ENCODE measurements around the gene TYW1.
"Not testable (repeated sequence)": the region's sequence is repeated elsewhere in the genome, so short reads cannot be mapped to it uniquely, and the experiment has no call there.

- not testable (repeated sequence) for TF ChIP-seq POLR2A (IDR thresholded peaks at IDR 0.05; ENCODE audit: low read length); GATA1 (IDR thresholded peaks at IDR 0.05; ENCODE audit: low read depth, low read length)
Measured at GRCh38 chr7:67014076-67014622, 17.5 kb downstream of the TYW1 start.

Data from erythroblast (primary cell).